RWPE1 (cell line): ENCODE results near the gene TNS4.
A peak's percentile ranks its signal among the peaks of the same experiment; 100 is the strongest.

Source experiments
- CTCF ChIA-PET: fragments of 350-600 bp; sonication (Branson Sonifier 250); formaldehyde crosslinking; extraction: SDS; loops from one replicate; lab custom pipeline; 2021; lab: Yijun Ruan, JAX
- POLR2A ChIA-PET: fragments of 400-600 bp; formaldehyde crosslinking; extraction: SDS; loops from one replicate; lab custom pipeline; 2020; ENCODE audit warnings: antibody characterized with exemption; ENCODE audit not compliant: low non-redundant PET; lab: Yijun Ruan, JAX
- DNase-seq: peaks from one replicate; pipeline ENCODE4 v3.0.0; 2012; ENCODE audit warnings: low spot score
- H3K27ac ChIP-seq: fragments of 450-650 bp; 2 replicates; pipeline ENCODE4 v1.5.1; 2017
- CTCF ChIP-seq: fragments of 450-650 bp; conservative IDR thresholded peaks from 2 replicates; pipeline ENCODE4 v1.5.1; 2017; ENCODE audit warnings: low read depth, mild to moderate bottlenecking

The TNS4 gene, protein sequence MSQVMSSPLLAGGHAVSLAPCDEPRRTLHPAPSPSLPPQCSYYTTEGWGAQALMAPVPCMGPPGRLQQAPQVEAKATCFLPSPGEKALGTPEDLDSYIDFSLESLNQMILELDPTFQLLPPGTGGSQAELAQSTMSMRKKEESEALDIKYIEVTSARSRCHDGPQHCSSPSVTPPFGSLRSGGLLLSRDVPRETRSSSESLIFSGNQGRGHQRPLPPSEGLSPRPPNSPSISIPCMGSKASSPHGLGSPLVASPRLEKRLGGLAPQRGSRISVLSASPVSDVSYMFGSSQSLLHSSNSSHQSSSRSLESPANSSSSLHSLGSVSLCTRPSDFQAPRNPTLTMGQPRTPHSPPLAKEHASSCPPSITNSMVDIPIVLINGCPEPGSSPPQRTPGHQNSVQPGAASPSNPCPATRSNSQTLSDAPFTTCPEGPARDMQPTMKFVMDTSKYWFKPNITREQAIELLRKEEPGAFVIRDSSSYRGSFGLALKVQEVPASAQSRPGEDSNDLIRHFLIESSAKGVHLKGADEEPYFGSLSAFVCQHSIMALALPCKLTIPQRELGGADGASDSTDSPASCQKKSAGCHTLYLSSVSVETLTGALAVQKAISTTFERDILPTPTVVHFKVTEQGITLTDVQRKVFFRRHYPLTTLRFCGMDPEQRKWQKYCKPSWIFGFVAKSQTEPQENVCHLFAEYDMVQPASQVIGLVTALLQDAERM

DNA sequence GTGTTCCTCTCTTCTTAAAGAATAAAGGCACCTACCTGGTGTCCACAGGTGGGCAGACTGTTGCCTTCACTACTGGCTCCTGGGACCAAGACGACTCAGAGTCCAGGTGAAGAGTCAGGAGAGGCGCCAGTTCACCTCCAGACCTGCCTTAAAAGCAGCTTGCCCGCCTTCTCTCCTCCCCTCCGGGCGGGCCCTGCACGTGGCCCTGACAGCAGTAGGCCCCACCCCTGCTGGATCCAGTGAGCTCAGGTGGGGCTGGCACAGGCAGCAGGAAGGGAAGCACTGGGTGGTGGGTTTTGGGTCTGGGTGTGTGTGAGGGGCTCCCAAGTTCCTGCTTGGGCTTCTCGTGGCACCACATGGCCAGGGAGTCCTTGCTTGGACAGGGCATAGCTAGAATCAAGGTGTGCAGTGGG lies at the start of gene TNS4:
Gene TNS4, minus strand, starts transcription at position 125 of the 413 bp plus-strand sequence. CDS start 5,198 bp downstream, outside the sequence.
- ChIA-PET CTCF (interaction anchor here (0.8 to 2.2 kb wide), 3 partner anchors 11 to 58 kb away, joined by 3 to 24 read pairs (median 5); no protein-coding TSS in a partner anchor), POLR2A (interaction anchor here (0.6 to 1.9 kb wide), 13 partner anchors 9 to 84 kb away, joined by 3 to 26 read pairs (median 4); no protein-coding TSS in a partner anchor)
- peak within 1 kb of the TSS; percentile 100 for H3K27ac ChIP-seq
- TF ChIP-seq CTCF = no peak
- peak; percentile 87 for DNase-seq

GRCh38 chr17:40550608-40551007 lies 49.2 kb upstream of the TNS4 start:
- ChIA-PET POLR2A (no interaction called here), CTCF (interaction anchor here (0.7 kb wide), 1 partner anchor 65 kb away, joined by 3 read pairs; no protein-coding TSS in a partner anchor)
- no peak for DNase-seq
- H3K27ac ChIP-seq = no peak overlapping the region
- TF ChIP-seq CTCF = no peak

DNA sequence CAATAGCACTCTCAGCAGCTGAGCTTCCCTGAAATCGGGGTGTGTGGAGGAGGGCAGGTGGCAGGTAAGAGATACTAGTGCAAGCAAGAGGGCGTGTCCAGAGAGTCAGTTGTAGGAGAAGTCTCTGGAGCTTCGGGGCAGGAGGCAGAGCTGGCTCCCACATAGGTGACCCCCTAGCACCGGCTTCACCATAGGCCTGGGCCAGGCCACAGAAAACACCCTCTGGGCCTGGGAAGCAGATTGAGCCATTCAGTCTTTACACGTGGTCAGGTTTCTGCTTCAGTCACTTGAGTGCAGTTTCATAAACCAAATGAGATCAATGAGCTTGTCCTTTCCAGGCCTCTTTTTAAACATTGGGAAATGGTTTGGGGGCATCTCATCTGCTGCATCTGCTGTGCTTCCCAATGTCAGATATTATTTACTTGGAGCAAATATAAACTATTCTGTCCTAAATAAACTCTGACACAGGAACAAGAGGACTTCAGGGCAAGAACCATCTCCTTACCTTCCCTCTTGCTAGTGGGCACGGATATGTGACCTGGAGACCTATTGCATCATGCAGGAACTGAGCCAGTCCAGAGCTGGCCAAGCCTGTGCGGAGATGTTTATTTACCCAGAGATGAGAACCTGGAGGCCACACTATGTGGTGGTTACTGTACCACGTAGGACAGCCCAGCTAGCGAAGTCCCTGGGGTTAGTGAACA lies 47.7 kb upstream of the TNS4 start:
- POLR2A ChIA-PET = interaction anchor here (0.6 kb wide), 2 partner anchors 36 to 65 kb away, joined by 3 to 4 read pairs; no protein-coding TSS in a partner anchor
- CTCF ChIA-PET = interaction anchor here (0.7 to 2.8 kb wide), 4 partner anchors 11 to 1114 kb away, joined by 3 to 28 read pairs (median 7); no protein-coding TSS in a partner anchor
- no peak for TF ChIP-seq CTCF
- peak overlapping the region; percentile 94 for H3K27ac ChIP-seq
- DNase-seq = no peak

- ChIA-PET POLR2A (interaction anchor here (0.6 to 1.1 kb wide), 2 partner anchors 53 to 65 kb away, joined by 3 to 4 read pairs; no protein-coding TSS in a partner anchor), CTCF (interaction anchor here (0.5 to 2.8 kb wide), 4 partner anchors 10 to 1097 kb away, joined by 3 to 28 read pairs (median 8); no protein-coding TSS in a partner anchor)
- DNase-seq = no peak
- H3K27ac ChIP-seq = peak overlapping the region; percentile 94
- no peak for TF ChIP-seq CTCF
These were observed 47.1 kb upstream of the TNS4 start for GRCh38 chr17:40548491-40548981.

GRCh38 chr17:40547785-40548478 lies 46.5 kb upstream of the TNS4 start:
- TF ChIP-seq CTCF = no peak

More at GRCh38 chr17:40547785-40548478, 46.5 kb upstream of the TNS4 start:
- H3K27ac ChIP-seq = peak overlapping the region; percentile 94
- ChIA-PET CTCF (interaction anchor here (0.5 to 2.8 kb wide), 5 partner anchors 9 to 1098 kb away, joined by 3 to 28 read pairs (median 5); no protein-coding TSS in a partner anchor), POLR2A (interaction anchor here (1.1 to 1.2 kb wide), 2 partner anchors 46 to 53 kb away, joined by 3 to 5 read pairs; partner anchors contain the start of gene TNS4)
- DNase-seq = no peak
